Measurements from ENCODE around the gene PTCD2. TPM values are rescaled to one million over a fixed set of nuclear protein-coding genes. Genes with fewer than 3 reads are reported as not detected.

Gene PTCD2
- total and polyA plus RNA-seq, 2 of the 8 experiments (the other 6 are each of a cell fraction or from before 2014, with no cell fraction given): 7.3 to 15.4 TPM

DNA sequence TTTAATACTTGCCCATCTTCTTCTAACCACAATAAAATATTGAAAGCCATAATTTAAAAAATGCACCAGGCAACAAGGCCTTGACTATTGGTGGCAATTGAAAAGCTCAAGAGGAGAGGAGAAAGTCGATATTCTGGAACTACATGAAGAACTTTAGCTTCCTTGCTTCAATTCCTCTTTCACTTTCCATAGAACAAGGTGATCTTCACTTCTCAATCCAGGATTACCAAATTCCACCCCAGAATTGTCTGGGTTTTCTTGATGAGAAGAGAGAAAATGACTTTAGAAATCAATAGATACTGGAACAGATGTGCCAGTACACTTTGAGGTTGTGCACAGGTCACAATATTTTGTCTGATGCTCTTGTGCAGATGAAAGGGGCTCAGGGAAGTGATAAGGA, 52.2 kb downstream of the PTCD2 start:
- Histone ChIP-seq H4K8ac (ENCODE audit: extremely low read depth, insufficient read depth, low read length) (no peak overlapping the region), H3K27me3 (replicated peaks in 1 of 4; ENCODE audit: control insufficient read depth in 3 of 4, extremely low read depth in 1 of 4, insufficient read depth in 3 of 4, low read length in 3 of 4) (no peaks in the 10 kb centered on the region), H2BK15ac (ENCODE audit: low read length) (no peak overlapping the region), H2BK12ac (ENCODE audit: low read depth, low read length) (no peak overlapping the region), H4K20me1 (replicated peaks in 1 of 2; ENCODE audit: control insufficient read depth in 1 of 2, insufficient read depth in 2 of 2, low read length in 2 of 2) (no peaks in the 10 kb centered on the region), H2AFZ (ENCODE audit: low read length) (no peak overlapping the region), H3K36me3 (ENCODE audit: control insufficient read depth in 2 of 4, insufficient read depth in 4 of 4, low read length in 3 of 4) (no peaks in the 10 kb centered on the region), H3K4me3 (ENCODE audit: extremely low read depth in 1 of 4, insufficient read depth in 2 of 4, low read depth in 3 of 4, low read length in 4 of 4) (no peak overlapping the region), H3K9ac (replicated peaks in 1 of 4; ENCODE audit: extremely low read depth in 1 of 4, low read depth in 3 of 4, low read length in 3 of 4) (no peak overlapping the region), H2AK5ac (ENCODE audit: low read depth, low read length) (no peak overlapping the region), H3K4me1 (replicated peaks in 1 of 4; ENCODE audit: control insufficient read depth in 3 of 4, insufficient read depth in 4 of 4, low read length in 3 of 4) (no peaks in the 10 kb centered on the region), H3K23ac (ENCODE audit: insufficient read length) (no peak overlapping the region), H3K9me3 (ENCODE audit: insufficient read depth in 2 of 2, low read depth in 1 of 2, low read length in 1 of 2) (no peaks in the 10 kb centered on the region), H2BK5ac (ENCODE audit: low read depth, low read length) (no peak overlapping the region), H3K4ac (replicated peaks; ENCODE audit: insufficient read length, low read depth, low read length) (no peak overlapping the region), H2BK120ac (replicated peaks; ENCODE audit: low read depth, low read length) (no peak overlapping the region), H2BK20ac (ENCODE audit: low read length) (no peak overlapping the region), H3K56ac (replicated peaks; ENCODE audit: insufficient read length, low read depth, low read length) (no peak overlapping the region), H3K27ac (ENCODE audit: low read depth, low read length) (no peak overlapping the region), H4K91ac (replicated peaks; ENCODE audit: insufficient read length, low read length) (no peak overlapping the region), H4K5ac (ENCODE audit: insufficient read length, low read depth, low read length) (no peak overlapping the region), H3K23me2 (ENCODE audit: low read depth, low read length) (no peaks in the 10 kb centered on the region), H3K4me2 (ENCODE audit: insufficient read depth in 1 of 2, low read depth in 2 of 2, low read length in 2 of 2) (no peak overlapping the region), H3K14ac (ENCODE audit: insufficient read length) (no peak overlapping the region), H3K18ac (ENCODE audit: extremely low read depth, low read length) (no peak overlapping the region), H3K79me2 (ENCODE audit: control insufficient read depth in 1 of 2, insufficient read depth in 2 of 2, low read length in 2 of 2) (no peaks in the 10 kb centered on the region), H3K79me1 (ENCODE audit: low read depth, low read length) (no peaks in the 10 kb centered on the region)
- DNase-seq (ENCODE audit: low read depth in 1 of 2, low spot score in 2 of 2): no peak
- ChIA-PET CTCF (ENCODE audit: partially characterized antibody) (interaction anchor here (1.3 kb wide), 1 partner anchor 18 kb away, joined by 3 read pairs; no protein-coding TSS in a partner anchor), POLR2A (ENCODE audit: partially characterized antibody) (no interaction called here)
- FAIRE-seq: no peak
- WGBS, 2 experiments (ENCODE audit: extremely low coverage in 1 of 2, insufficient coverage in 1 of 2, insufficient read length in 1 of 2, insufficient replicate concordance in 2 of 2, low coverage in 1 of 2, low lambda C conversion rate in 2 of 2, missing lambda C conversion rate in 1 of 2): 93% methylated on average over 1 of the region's 1 CpG; no CpG with 5 or more reads in 1 of the 2 experiments
- no peak for TF ChIP-seq NRF1 (IDR thresholded peaks at IDR 0.05; ENCODE audit: low read depth, low read length)
- no peak for TF ChIP-seq RXRA (IDR thresholded peaks at IDR 0.05; ENCODE audit: insufficient read depth, low read depth, low read length)

All from H1 (cell line).